Mucosa of stomach (tissue), 1 donor: ENCODE data around the gene POU2AF2.
"Not testable (repeated sequence)": the region's sequence is repeated elsewhere in the genome, so short reads cannot be mapped to it uniquely, and the experiment has no call there.

Experiments
- H3K27me3 ChIP-seq: one replicate; pipeline ENCODE4 v1.7.0; 2013; ENCODE audit warnings: mild to moderate bottlenecking, low read length; ENCODE audit not compliant: control insufficient read depth, insufficient read depth
- H3K36me3 ChIP-seq: one replicate; pipeline ENCODE4 v1.7.0; 2013; ENCODE audit warnings: low read length; ENCODE audit not compliant: control insufficient read depth, insufficient read depth
- H3K4me1 ChIP-seq: one replicate; pipeline ENCODE4 v1.7.0; 2013; ENCODE audit warnings: mild to moderate bottlenecking, low read length; ENCODE audit not compliant: control insufficient read depth, insufficient read depth
- H3K4me3 ChIP-seq: one replicate; pipeline ENCODE4 v1.7.0; 2013; ENCODE audit warnings: low read length
- H3K9ac ChIP-seq: one replicate; pipeline ENCODE4 v1.7.0; 2013; ENCODE audit warnings: mild to moderate bottlenecking, low read length, moderate library complexity
- H3K9me3 ChIP-seq: one replicate; pipeline ENCODE4 v1.7.0; 2013; ENCODE audit warnings: mild to moderate bottlenecking, low read length, moderate library complexity; ENCODE audit not compliant: control insufficient read depth
- donor health status: Pancreatic carcinoma.

POU2AF2 gene

DNA sequence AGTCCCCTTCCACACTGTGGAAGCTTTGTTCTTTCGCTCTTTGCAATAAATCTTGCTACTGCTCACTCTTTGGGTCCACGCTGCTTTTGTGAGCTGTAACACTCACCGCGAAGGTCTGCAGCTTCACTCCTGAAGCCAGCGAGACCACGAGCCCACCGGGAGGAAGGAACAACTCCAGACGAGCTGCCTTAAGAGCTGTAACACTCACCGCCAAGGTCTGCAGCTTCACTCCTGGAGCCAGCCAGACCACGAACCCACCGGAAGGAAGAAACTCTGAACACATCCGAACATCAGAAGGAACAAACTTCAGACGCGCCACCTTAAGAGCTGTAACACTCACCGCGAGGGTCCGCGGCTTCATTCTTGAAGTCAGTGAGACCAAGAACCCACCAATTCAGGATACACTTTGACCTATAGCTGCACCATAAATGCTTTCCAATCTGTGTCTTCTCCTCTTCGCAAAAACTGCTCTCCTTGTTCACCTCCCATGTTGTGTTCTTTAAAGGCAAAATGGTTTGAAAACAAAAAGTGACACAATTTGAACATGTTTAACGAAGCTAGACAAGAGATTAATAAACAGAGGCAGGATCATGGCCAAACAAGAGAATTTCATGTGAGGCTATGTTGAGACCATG is 22.6 kb upstream of the POU2AF2 start:
- not testable (repeated sequence) for H3K4me3 ChIP-seq, H3K4me1 ChIP-seq, H3K9ac ChIP-seq, H3K9me3 ChIP-seq, H3K36me3 ChIP-seq, H3K27me3 ChIP-seq

DNA sequence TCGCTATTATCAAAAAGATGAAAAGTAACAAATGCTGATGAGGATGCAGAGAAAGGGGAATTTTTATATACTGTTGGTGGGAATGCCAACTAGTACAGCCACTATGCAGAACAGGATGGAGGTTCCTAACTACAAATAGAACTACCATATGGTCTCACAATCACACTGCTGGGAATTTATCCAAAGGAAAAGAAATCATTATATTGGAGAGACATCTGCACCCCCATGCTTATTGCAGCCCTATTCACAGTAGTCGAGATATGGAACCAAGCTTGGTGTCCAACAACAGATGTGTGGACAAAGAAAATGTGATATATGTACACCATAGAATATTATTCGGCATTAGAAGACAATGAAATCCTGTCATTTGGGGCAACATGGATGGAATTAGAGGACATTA is 19.6 kb upstream of the POU2AF2 start:
- no peaks in the 10 kb centered on the region for H3K4me1 ChIP-seq
- H3K27me3 ChIP-seq = peaks cover 8% of the 10 kb centered on the region
- no peak overlapping the region for H3K4me3 ChIP-seq
- H3K9ac ChIP-seq = no peak overlapping the region
- H3K9me3 ChIP-seq = no peaks in the 10 kb centered on the region
- no peaks in the 10 kb centered on the region for H3K36me3 ChIP-seq

DNA sequence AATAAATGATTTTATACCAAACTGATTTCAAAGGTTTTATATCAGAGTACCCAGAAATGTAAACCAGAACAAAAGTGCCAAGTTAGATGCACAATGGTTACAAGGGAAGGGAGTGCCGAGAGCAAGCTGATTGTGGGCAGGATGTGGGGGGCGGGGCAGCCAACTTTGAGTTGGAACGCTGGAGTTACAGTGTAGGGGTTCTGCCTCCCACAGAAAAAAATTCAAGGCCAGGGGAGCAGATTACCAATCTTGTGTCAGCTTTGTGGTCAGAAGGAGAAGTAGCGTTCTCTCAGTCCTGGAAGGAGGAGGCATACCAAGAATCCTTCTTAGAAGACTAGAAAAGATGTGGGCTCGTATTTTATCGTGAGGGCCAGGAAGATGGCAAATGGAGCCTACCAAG is 15.9 kb upstream of the POU2AF2 start:
- no peak overlapping the region for H3K4me3 ChIP-seq
- H3K27me3 ChIP-seq = no peaks in the 10 kb centered on the region
- no peak overlapping the region for H3K9ac ChIP-seq
- H3K9me3 ChIP-seq = no peaks in the 10 kb centered on the region
- H3K36me3 ChIP-seq = no peaks in the 10 kb centered on the region
- no peaks in the 10 kb centered on the region for H3K4me1 ChIP-seq

DNA sequence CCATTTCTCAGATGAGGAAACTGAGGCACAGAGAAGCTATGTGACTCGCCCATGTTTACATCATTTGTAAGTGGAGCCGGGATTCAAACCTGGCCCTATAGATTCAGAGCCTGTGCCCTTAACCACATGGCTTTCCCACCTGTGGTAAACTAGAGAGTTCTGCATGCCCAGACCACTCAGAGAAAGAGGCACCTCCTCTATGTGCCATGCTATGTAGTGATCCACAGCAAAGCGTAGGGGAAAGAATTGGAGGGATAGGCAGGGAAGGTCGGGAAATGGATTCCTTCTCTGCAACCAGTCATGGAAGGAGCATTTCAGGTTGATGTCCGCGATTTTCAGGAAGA is 15.4 kb upstream of the POU2AF2 start:
- peak overlapping the region; percentile 82 for H3K4me3 ChIP-seq
- no peak overlapping the region for H3K9ac ChIP-seq
- H3K9me3 ChIP-seq = no peaks in the 10 kb centered on the region
- H3K36me3 ChIP-seq = no peaks in the 10 kb centered on the region
- no peaks in the 10 kb centered on the region for H3K4me1 ChIP-seq
- H3K27me3 ChIP-seq = no peaks in the 10 kb centered on the region

DNA sequence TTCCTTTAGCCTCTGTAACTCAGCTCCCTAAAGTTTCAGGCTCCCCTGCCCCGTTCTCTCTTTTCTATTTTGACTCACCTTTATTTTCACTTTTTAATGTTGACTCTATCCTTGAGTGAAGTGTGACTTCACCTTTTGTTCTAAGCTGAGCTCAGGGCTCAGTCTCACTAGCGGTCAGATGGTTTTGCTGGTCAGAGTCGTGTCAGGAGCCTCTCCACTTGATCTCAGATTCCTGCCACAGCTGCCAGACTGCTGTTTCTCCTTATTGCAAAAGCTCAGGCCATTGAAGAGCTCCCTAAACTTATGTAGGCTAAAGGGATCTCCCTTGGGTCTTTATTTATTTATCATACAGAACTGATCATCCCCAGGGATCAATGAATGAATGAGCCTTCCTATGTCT is 13.7 kb upstream of the POU2AF2 start:
- no peak overlapping the region for H3K9ac ChIP-seq
- H3K9me3 ChIP-seq = no peaks in the 10 kb centered on the region
- H3K27me3 ChIP-seq = no peaks in the 10 kb centered on the region
- no peak overlapping the region for H3K4me3 ChIP-seq
- H3K36me3 ChIP-seq = no peaks in the 10 kb centered on the region
- no peaks in the 10 kb centered on the region for H3K4me1 ChIP-seq

DNA sequence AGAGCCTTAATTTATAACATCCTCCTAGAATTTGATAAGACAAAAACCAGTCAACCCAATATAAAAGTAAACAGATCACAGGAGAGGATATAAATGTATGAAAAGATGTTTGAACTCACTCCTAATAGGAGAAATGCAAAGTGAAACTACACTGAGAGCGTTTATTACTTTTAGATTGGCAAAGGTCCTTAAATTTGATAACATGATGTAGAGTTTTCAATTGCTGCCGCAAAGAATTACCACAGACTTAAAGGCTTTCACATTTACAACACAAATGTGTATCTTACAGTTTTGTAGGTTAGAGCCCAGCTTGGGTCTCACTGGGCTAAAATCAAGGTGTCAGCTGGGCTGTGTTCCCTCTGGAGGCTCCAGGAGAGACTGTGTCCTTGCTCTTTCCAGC is 9.1 kb upstream of the POU2AF2 start:
- no peaks in the 10 kb centered on the region for H3K36me3 ChIP-seq
- no peaks in the 10 kb centered on the region for H3K9me3 ChIP-seq
- no peak overlapping the region for H3K9ac ChIP-seq
- H3K4me3 ChIP-seq = no peak overlapping the region
- H3K27me3 ChIP-seq = no peaks in the 10 kb centered on the region
- H3K4me1 ChIP-seq = no peaks in the 10 kb centered on the region

DNA sequence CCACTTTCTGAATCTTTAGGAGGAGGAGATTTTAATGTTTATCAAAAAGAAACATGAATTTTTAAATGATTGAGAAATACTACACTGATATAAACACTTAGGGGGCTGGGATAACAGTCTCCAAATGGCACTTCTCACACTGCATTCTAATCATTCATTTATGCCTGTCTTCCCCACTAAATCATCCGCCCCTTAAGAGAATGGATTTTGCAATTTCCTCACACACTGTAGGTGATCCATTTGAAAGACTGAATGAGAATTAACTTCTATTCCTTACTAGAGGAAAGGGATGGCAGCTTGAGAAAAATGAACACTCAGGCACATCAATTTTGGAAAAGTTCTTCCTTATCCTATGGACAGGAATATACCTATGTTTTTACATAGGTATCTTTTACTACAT is 7.6 kb upstream of the POU2AF2 start:
- no peaks in the 10 kb centered on the region for H3K27me3 ChIP-seq
- H3K4me3 ChIP-seq = no peak overlapping the region
- H3K9ac ChIP-seq = no peak overlapping the region
- H3K4me1 ChIP-seq = no peaks in the 10 kb centered on the region
- H3K9me3 ChIP-seq = no peaks in the 10 kb centered on the region
- H3K36me3 ChIP-seq = no peaks in the 10 kb centered on the region

DNA sequence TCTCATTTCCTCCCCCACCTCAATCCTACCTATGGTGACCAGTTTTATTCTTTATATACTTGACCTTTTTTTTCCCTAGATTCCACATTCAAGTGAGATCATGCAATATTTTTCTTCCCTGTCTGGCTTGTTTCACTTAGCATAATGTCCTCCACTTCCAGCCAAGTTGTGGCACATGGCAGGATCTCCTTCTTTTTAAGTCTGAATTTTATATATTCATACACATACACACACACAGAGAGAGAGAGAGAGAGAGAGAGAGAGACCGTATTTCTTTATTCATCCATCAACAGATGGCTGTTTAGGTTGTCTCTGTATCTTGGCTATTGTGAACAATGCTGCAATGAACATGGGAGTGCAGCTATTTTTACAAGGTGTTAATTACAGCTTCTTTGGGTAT is 1.4 kb downstream of the POU2AF2 start:
- Histone ChIP-seq H3K9ac (no peak overlapping the region), H3K4me3 (no peak overlapping the region), H3K27me3 (no peaks in the 10 kb centered on the region), H3K36me3 (no peaks in the 10 kb centered on the region), H3K4me1 (no peaks in the 10 kb centered on the region), H3K9me3 (no peaks in the 10 kb centered on the region)

DNA sequence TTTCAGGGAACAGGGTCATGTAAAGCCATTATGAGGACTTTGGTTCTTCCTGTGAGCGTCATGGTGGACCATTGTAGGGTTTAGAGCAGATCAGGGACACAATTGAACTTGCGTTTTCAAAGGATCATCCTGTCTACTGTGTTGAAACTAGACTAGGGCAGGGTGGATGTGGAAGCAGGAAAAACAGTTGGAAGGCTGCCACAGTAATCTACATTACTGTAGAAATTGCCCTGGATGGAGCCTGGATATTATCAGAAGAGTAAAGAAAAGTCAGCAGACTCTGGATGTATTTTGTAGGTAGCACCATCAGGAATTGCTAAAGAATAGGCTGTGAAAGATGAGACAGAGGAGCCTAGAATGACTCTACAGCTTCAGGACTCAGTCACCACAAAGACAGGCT is 5.4 kb downstream of the POU2AF2 start:
- no peaks in the 10 kb centered on the region for H3K36me3 ChIP-seq
- no peak overlapping the region for H3K9ac ChIP-seq

DNA sequence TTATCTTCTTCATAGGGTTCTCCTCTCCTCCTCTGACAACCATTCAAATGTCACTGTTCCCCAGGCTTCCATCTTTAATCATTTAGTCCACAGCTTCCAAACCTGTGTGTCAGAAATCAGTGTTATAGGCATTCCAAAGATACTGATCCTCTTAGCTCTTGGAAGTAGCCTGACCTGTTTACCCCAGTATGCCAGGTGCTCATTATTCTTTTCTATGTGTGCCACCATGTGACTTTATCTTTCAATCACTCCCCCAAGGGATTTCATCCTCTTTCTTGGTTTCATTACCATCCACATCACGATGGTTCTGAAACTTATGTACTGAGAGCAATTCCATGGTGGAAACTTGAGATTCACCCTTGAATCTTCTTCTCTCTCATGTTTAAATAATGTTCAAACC is 7.6 kb downstream of the POU2AF2 start:
- H3K9me3 ChIP-seq = no peaks in the 10 kb centered on the region
- H3K27me3 ChIP-seq = peaks cover 6% of the 10 kb centered on the region
- no peaks in the 10 kb centered on the region for H3K4me1 ChIP-seq
- no peaks in the 10 kb centered on the region for H3K36me3 ChIP-seq
- H3K9ac ChIP-seq = no peak overlapping the region
- H3K4me3 ChIP-seq = no peak overlapping the region

More for the DNA sequence above, 5.4 kb downstream of the POU2AF2 start:
- Histone ChIP-seq H3K27me3 (peaks cover 6% of the 10 kb centered on the region), H3K9me3 (no peaks in the 10 kb centered on the region), H3K4me3 (no peak overlapping the region), H3K4me1 (no peaks in the 10 kb centered on the region)

DNA sequence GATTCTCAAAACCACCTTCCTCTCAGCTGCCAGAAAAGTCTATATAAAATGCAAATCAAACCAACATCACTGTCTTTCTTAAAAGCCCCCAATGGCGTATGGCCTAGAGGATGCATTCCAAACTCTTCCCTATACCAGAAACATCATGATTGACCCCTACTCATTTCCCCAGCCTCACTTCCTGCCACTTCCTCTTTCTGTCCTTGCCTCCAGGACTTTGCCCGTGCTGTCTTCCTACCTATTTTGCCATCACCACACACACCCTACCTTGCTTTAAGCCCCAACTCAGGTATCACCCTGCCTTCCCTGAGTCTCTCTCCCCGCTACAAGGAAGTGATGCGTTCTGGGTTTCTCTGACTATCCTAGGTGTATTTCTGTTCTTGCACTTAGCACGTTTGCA is 8.1 kb downstream of the POU2AF2 start:
- Histone ChIP-seq H3K4me1 (no peaks in the 10 kb centered on the region), H3K9ac (no peak overlapping the region), H3K36me3 (no peaks in the 10 kb centered on the region), H3K9me3 (no peaks in the 10 kb centered on the region), H3K4me3 (no peak overlapping the region), H3K27me3 (peaks cover 6% of the 10 kb centered on the region)

DNA sequence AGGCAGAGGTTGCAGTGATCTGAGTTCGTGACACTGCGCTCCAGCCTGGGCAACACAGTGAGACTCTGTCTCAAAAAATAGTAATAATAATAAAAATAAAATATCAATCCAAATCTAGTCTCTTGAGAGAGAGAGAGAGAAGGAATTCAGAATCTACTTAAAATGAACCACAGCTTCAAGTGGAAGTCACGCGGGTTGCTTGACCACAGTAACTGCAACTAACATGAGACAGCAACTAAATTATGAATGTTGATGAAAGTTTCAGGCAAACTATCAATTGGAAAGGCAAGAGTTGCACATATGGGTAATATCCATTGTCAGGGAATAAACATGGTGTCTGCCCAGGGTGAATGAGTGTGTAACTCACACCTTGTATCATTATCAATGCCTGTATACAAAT is 12.5 kb downstream of the POU2AF2 start:
- H3K9ac ChIP-seq = no peak overlapping the region
- H3K36me3 ChIP-seq = no peaks in the 10 kb centered on the region
- no peak overlapping the region for H3K4me3 ChIP-seq
- no peaks in the 10 kb centered on the region for H3K9me3 ChIP-seq
- peaks cover 9% of the 10 kb centered on the region for H3K27me3 ChIP-seq
- H3K4me1 ChIP-seq = no peaks in the 10 kb centered on the region

DNA sequence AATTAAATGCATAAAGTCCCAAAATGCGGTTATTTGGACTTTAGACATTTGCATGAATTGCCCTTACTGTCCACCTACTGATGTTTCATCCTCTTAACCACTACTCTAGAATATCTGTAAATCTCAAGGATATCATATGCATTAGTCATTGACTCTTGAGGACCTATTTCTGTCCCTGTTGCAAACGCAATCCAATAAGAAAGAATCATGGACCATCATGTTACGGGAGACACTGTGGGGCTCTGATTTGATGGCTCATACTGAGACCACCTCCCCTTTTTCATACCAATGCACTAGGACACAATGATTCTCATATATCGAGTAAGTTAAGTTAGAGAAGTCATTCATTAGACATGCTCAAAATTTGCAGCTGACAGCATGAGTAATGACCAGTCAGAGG is 14.4 kb downstream of the POU2AF2 start:
- Histone ChIP-seq H3K4me3 (no peak overlapping the region), H3K27me3 (peaks cover 9% of the 10 kb centered on the region), H3K4me1 (peaks cover 6% of the 10 kb centered on the region), H3K9me3 (no peaks in the 10 kb centered on the region), H3K9ac (no peak overlapping the region), H3K36me3 (no peaks in the 10 kb centered on the region)
